ENCODE measurements around the gene RIN3. TPM values are rescaled to one million over a fixed set of nuclear protein-coding genes. Genes with fewer than 3 reads are reported as not detected.

The RIN3 gene
- total and polyA plus RNA-seq, 4 donors, result 5.0 to 15.6 (median 9.0) TPM

- DNase-seq (ENCODE audit: low spot score), result no peak
- no peak overlapping the region for H3K4me3 ChIP-seq (ENCODE audit: low read depth in 1 of 3, low read length in 3 of 3)
- 98% methylated on average over 7 of the region's 7 CpGs for WGBS
Measured at GRCh38 chr14:92627707-92628215, 114.2 kb downstream of the RIN3 start.

DNA sequence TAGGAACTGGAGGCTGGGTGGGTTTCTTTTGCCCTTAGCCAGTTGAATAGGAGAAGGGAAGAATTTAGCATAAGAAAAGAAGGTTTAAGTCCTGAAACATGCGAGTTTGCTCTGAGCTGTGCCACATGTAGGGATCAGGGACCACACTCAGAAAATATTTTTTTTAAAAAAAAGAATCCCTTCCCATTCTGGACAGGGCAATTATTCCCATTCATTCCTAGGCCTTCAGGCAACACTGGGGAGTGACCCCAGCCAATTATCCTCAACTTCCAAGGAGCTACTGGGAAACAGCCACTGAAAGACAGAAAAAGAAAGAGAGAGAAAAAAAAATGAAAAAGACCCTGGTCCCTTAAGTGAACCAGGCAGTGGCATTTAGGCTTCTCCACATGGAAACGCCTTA, 115.1 kb downstream of the RIN3 start:
- H3K4me1 ChIP-seq (ENCODE audit: control insufficient read depth in 4 of 4, insufficient read depth in 4 of 4, low read length in 3 of 4), result peaks cover 0 to 4% (median 0%) of the 10 kb centered on the region in 4 donors
- no peak for DNase-seq (ENCODE audit: low spot score)
- H3K27me3 ChIP-seq (ENCODE audit: control insufficient read depth in 4 of 4, insufficient read depth in 4 of 4, low read length in 3 of 4), result no peaks in the 10 kb centered on the region
- TF ChIP-seq, protein P1, sequence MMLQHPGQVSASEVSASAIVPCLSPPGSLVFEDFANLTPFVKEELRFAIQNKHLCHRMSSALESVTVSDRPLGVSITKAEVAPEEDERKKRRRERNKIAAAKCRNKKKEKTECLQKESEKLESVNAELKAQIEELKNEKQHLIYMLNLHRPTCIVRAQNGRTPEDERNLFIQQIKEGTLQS (IDR thresholded peaks at IDR 0.05), result no peak
- TF ChIP-seq RAD21 (IDR thresholded peaks at IDR 0.05) (no peak), YY1 (IDR thresholded peaks at IDR 0.05) (no peak), FOXA2 (IDR thresholded peaks at IDR 0.05) (no peak), MAX (IDR thresholded peaks at IDR 0.05) (no peak), HNF4A (conservative IDR thresholded peaks at IDR 0.05) (no peak), JUND (IDR thresholded peaks at IDR 0.05) (no peak), SP1 (IDR thresholded peaks at IDR 0.05) (no peak), TAF1 (conservative IDR thresholded peaks at IDR 0.05) (no peak), FOXA1 (IDR thresholded peaks at IDR 0.05) (no peak), EGR1 (IDR thresholded peaks at IDR 0.05; ENCODE audit: low read depth in 2 of 2) (no peak), NR2F2 (IDR thresholded peaks at IDR 0.05) (no peak)
- TF ChIP-seq, protein P2, sequence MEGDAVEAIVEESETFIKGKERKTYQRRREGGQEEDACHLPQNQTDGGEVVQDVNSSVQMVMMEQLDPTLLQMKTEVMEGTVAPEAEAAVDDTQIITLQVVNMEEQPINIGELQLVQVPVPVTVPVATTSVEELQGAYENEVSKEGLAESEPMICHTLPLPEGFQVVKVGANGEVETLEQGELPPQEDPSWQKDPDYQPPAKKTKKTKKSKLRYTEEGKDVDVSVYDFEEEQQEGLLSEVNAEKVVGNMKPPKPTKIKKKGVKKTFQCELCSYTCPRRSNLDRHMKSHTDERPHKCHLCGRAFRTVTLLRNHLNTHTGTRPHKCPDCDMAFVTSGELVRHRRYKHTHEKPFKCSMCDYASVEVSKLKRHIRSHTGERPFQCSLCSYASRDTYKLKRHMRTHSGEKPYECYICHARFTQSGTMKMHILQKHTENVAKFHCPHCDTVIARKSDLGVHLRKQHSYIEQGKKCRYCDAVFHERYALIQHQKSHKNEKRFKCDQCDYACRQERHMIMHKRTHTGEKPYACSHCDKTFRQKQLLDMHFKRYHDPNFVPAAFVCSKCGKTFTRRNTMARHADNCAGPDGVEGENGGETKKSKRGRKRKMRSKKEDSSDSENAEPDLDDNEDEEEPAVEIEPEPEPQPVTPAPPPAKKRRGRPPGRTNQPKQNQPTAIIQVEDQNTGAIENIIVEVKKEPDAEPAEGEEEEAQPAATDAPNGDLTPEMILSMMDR (IDR thresholded peaks at IDR 0.05; ENCODE audit: low read depth, low read length, missing input control), result no peak
- H3K36me3 ChIP-seq (ENCODE audit: control insufficient read depth in 4 of 4, insufficient read depth in 3 of 4, low read depth in 1 of 4, low read length in 3 of 4), result peaks cover 0 to 6% (median 5%) of the 10 kb centered on the region in 4 donors
- no peak overlapping the region for H3K9ac ChIP-seq (ENCODE audit: low read depth in 1 of 2, low read length in 2 of 2)
- H3K9me3 ChIP-seq (ENCODE audit: control insufficient read depth in 4 of 4, low read length in 3 of 4), result peaks cover 2 to 11% (median 4%) of the 10 kb centered on the region in 4 donors
- WGBS, result 94% methylated on average over 2 of the region's 2 CpGs
- no peak overlapping the region for H3K4me3 ChIP-seq (ENCODE audit: low read depth in 1 of 3, low read length in 3 of 3)
- no peak overlapping the region for H3K27ac ChIP-seq (ENCODE audit: low read depth in 1 of 2, low read length in 2 of 2)

More at GRCh38 chr14:92627707-92628215, 114.2 kb downstream of the RIN3 start:
- no peaks in the 10 kb centered on the region for H3K27me3 ChIP-seq (ENCODE audit: control insufficient read depth in 4 of 4, insufficient read depth in 4 of 4, low read length in 3 of 4)
- H3K4me1 ChIP-seq (ENCODE audit: control insufficient read depth in 4 of 4, insufficient read depth in 4 of 4, low read length in 3 of 4), result peaks cover 0 to 2% (median 0%) of the 10 kb centered on the region in 4 donors
- no peak overlapping the region for H3K27ac ChIP-seq (ENCODE audit: low read depth in 1 of 2, low read length in 2 of 2)
- peaks cover 0 to 8% (median 6%) of the 10 kb centered on the region in 4 donors for H3K36me3 ChIP-seq (ENCODE audit: control insufficient read depth in 4 of 4, insufficient read depth in 3 of 4, low read depth in 1 of 4, low read length in 3 of 4)
- no peak for TF ChIP-seq YY1 (IDR thresholded peaks at IDR 0.05)
- TF ChIP-seq, protein P1 (IDR thresholded peaks at IDR 0.05), result no peak
- TF ChIP-seq JUND (IDR thresholded peaks at IDR 0.05), result no peak
- no peak for TF ChIP-seq EGR1 (IDR thresholded peaks at IDR 0.05; ENCODE audit: low read depth in 2 of 2)
- TF ChIP-seq, protein P3, sequence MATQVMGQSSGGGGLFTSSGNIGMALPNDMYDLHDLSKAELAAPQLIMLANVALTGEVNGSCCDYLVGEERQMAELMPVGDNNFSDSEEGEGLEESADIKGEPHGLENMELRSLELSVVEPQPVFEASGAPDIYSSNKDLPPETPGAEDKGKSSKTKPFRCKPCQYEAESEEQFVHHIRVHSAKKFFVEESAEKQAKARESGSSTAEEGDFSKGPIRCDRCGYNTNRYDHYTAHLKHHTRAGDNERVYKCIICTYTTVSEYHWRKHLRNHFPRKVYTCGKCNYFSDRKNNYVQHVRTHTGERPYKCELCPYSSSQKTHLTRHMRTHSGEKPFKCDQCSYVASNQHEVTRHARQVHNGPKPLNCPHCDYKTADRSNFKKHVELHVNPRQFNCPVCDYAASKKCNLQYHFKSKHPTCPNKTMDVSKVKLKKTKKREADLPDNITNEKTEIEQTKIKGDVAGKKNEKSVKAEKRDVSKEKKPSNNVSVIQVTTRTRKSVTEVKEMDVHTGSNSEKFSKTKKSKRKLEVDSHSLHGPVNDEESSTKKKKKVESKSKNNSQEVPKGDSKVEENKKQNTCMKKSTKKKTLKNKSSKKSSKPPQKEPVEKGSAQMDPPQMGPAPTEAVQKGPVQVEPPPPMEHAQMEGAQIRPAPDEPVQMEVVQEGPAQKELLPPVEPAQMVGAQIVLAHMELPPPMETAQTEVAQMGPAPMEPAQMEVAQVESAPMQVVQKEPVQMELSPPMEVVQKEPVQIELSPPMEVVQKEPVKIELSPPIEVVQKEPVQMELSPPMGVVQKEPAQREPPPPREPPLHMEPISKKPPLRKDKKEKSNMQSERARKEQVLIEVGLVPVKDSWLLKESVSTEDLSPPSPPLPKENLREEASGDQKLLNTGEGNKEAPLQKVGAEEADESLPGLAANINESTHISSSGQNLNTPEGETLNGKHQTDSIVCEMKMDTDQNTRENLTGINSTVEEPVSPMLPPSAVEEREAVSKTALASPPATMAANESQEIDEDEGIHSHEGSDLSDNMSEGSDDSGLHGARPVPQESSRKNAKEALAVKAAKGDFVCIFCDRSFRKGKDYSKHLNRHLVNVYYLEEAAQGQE (IDR thresholded peaks at IDR 0.05), result no peak
- no peak for TF ChIP-seq HNF4G (IDR thresholded peaks at IDR 0.05)
- TF ChIP-seq FOXA1 (IDR thresholded peaks at IDR 0.05), result no peak
- TF ChIP-seq NR2F2 (IDR thresholded peaks at IDR 0.05), result no peak
- TF ChIP-seq RXRA (IDR thresholded peaks at IDR 0.05), result no peak
- no peak for TF ChIP-seq GABPA (IDR thresholded peaks at IDR 0.05 in 1 of 2, conservative IDR thresholded peaks at IDR 0.05 in 1 of 2)
- TF ChIP-seq HNF4A (conservative IDR thresholded peaks at IDR 0.05), result no peak
- TF ChIP-seq, protein P4, sequence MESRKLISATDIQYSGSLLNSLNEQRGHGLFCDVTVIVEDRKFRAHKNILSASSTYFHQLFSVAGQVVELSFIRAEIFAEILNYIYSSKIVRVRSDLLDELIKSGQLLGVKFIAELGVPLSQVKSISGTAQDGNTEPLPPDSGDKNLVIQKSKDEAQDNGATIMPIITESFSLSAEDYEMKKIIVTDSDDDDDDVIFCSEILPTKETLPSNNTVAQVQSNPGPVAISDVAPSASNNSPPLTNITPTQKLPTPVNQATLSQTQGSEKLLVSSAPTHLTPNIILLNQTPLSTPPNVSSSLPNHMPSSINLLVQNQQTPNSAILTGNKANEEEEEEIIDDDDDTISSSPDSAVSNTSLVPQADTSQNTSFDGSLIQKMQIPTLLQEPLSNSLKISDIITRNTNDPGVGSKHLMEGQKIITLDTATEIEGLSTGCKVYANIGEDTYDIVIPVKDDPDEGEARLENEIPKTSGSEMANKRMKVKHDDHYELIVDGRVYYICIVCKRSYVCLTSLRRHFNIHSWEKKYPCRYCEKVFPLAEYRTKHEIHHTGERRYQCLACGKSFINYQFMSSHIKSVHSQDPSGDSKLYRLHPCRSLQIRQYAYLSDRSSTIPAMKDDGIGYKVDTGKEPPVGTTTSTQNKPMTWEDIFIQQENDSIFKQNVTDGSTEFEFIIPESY (IDR thresholded peaks at IDR 0.05), result no peak
- H3K9ac ChIP-seq (ENCODE audit: low read depth in 1 of 2, low read length in 2 of 2), result no peak overlapping the region
- H3K9me3 ChIP-seq (ENCODE audit: control insufficient read depth in 4 of 4, low read length in 3 of 4), result peaks cover 2 to 11% (median 4%) of the 10 kb centered on the region in 4 donors

All from liver (tissue), 9 donors.